Natural killer cell (primary cell): ENCODE results near the gene TEX2. TPM values are rescaled to one million over a fixed set of nuclear protein-coding genes. Genes with fewer than 3 reads are reported as not detected.

Experiments
- ATAC-seq, 3 donors: fragments of 150-1000 bp in 2 of 3; fragments of 200-7000 bp in 1 of 3; cut with Tn5 transposase; 1 replicate in 1 of 3; 2 replicates in 2 of 3; pipeline ENCODE4 v1.10.0; 2021; ENCODE audit warnings: mild to moderate bottlenecking in 2 of 3, moderate library complexity in 2 of 3
- DNase-seq, 2 donors: peaks; one replicate each; pipeline versions ENCODE4 v3.0.0 to v3.0.0-alpha.2; 2013 to 2021; ENCODE audit warnings: mixed read lengths in 1 of 2
- H3K27ac ChIP-seq: one replicate; pipeline ENCODE4 v1.5.1; 2013; ENCODE audit warnings: mild to moderate bottlenecking, low read length
- H3K27me3 ChIP-seq: one replicate; pipeline ENCODE4 v1.6.1; 2013; ENCODE audit warnings: low read length; ENCODE audit not compliant: control insufficient read depth, insufficient read depth
- H3K36me3 ChIP-seq: one replicate; pipeline ENCODE4 v1.6.1; 2013; ENCODE audit warnings: low read length; ENCODE audit not compliant: control insufficient read depth, insufficient read depth
- H3K4me1 ChIP-seq: one replicate; pipeline ENCODE4 v1.6.1; 2013; ENCODE audit warnings: low read length; ENCODE audit not compliant: control insufficient read depth, insufficient read depth
- H3K4me3 ChIP-seq: one replicate; pipeline ENCODE4 v1.5.1; 2013; ENCODE audit warnings: low read length
- H3K9me3 ChIP-seq: one replicate; pipeline ENCODE4 v1.6.1; 2013; ENCODE audit warnings: low read length; ENCODE audit not compliant: control insufficient read depth, insufficient read depth
- H3K27ac Mint-ChIP-seq, 2 donors: one replicate each; pipeline ENCODE4 v1.8.0; 2022; ENCODE audit warnings: mild to moderate bottlenecking in 2 of 2, mixed read lengths in 2 of 2, moderate library complexity in 1 of 2
- H3K27me3 Mint-ChIP-seq, 2 donors: one replicate each; pipeline ENCODE4 v1.8.0; 2022; ENCODE audit warnings: low read depth in 2 of 2, mixed read lengths in 2 of 2
- H3K36me3 Mint-ChIP-seq: one replicate; pipeline ENCODE4 v1.8.0; 2022; ENCODE audit warnings: mixed read lengths
- H3K4me1 Mint-ChIP-seq, 2 donors: one replicate each; pipeline ENCODE4 v1.8.0; 2022; ENCODE audit warnings: mixed read lengths in 2 of 2
- H3K4me3 Mint-ChIP-seq: one replicate; pipeline ENCODE4 v1.8.0; 2022; ENCODE audit warnings: mild to moderate bottlenecking, moderate library complexity, mixed read lengths
- H3K9me3 Mint-ChIP-seq, 2 donors: one replicate each; pipeline ENCODE4 v1.8.0; 2022; ENCODE audit warnings: mixed read lengths in 2 of 2
- CTCF ChIP-seq: fragments of 200-600 bp; IDR thresholded peaks from one replicate; pipeline ENCODE4 v1.8.0; 2022; ENCODE audit warnings: antibody characterized with exemption
- WGBS: methylation state at CpG from one replicate; pipeline ENCODE4 v1.1.7; 2013; ENCODE audit warnings: missing lambda C conversion rate; ENCODE audit not compliant: insufficient coverage; 5-methylcytosine and 5-hydroxymethylcytosine counted together
- intact Hi-C: fragments of 100-400 bp; cut with micrococcal nuclease; formaldehyde crosslinking; loops from one replicate; pipeline ENCODE4 v1.14.2; 2022
- total RNA-seq, 4 donors: library from RNA; stranded (reverse); fragments of 120-200 nt in 1 of 4; gene quantifications; one replicate each; pipeline versions ENCODE4 v1.2.3 to v1.2.4, GENCODE V29; 2013 to 2022

The TEX2 gene
- total RNA-seq, 3 donors from 2014 or later (not counting 1 experiment from before 2014, with no cell fraction given), result 8.3 to 16.3 (median 11.3) TPM

GRCh38 chr17:64190472-64190871, 72.6 kb downstream of the TEX2 start:
- 84% methylated on average over 6 of the region's 6 CpGs for WGBS
- H3K4me3 Mint-ChIP-seq, result no peak overlapping the region

GRCh38 chr17:64188088-64188487, 75.0 kb downstream of the TEX2 start:
- H3K4me1 Mint-ChIP-seq, result peaks cover 9% of the 10 kb centered on the region in 2 donors
- no peak overlapping the region for H3K4me3 Mint-ChIP-seq
- no peak overlapping the region for H3K27ac Mint-ChIP-seq
- Histone ChIP-seq H3K9me3 (no peaks in the 10 kb centered on the region), H3K27me3 (no peaks in the 10 kb centered on the region), H3K27ac (no peak overlapping the region), H3K4me1 (peaks cover 7% of the 10 kb centered on the region), H3K36me3 (peaks cover 11% of the 10 kb centered on the region), H3K4me3 (no peak overlapping the region)
- intact Hi-C loops, result no loop called here
- no peaks in the 10 kb centered on the region for H3K9me3 Mint-ChIP-seq
- no peaks in the 10 kb centered on the region for H3K36me3 Mint-ChIP-seq
- no peaks in the 10 kb centered on the region for H3K27me3 Mint-ChIP-seq
- ATAC-seq (no peak), DNase-seq (no peak)
- TF ChIP-seq CTCF, result no peak
- 99% methylated on average over 15 of the region's 15 CpGs for WGBS

More at GRCh38 chr17:64190472-64190871, 72.6 kb downstream of the TEX2 start:
- peaks cover 5% of the 10 kb centered on the region for H3K36me3 Mint-ChIP-seq
- intact Hi-C loops, result no loop called here
- H3K9me3 ChIP-seq, result no peaks in the 10 kb centered on the region
- H3K27ac Mint-ChIP-seq, result no peak overlapping the region
- no peak for ATAC-seq
- H3K4me3 ChIP-seq, result no peak overlapping the region
- H3K27me3 ChIP-seq, result no peaks in the 10 kb centered on the region
- H3K27ac ChIP-seq, result no peak overlapping the region
- no peaks in the 10 kb centered on the region for H3K4me1 Mint-ChIP-seq
- no peaks in the 10 kb centered on the region for H3K9me3 Mint-ChIP-seq
- no peaks in the 10 kb centered on the region for H3K4me1 ChIP-seq
- no peak for DNase-seq
- peaks cover 11% of the 10 kb centered on the region for H3K36me3 ChIP-seq
- H3K27me3 Mint-ChIP-seq, result no peaks in the 10 kb centered on the region
- TF ChIP-seq CTCF, result no peak

- Histone ChIP-seq H3K27me3 (no peaks in the 10 kb centered on the region), H3K36me3 (peaks cover 5% of the 10 kb centered on the region), H3K9me3 (no peaks in the 10 kb centered on the region), H3K27ac (no peak overlapping the region), H3K4me1 (peaks cover 7% of the 10 kb centered on the region), H3K4me3 (no peak overlapping the region)
- no peak for TF ChIP-seq CTCF
- Mint-ChIP-seq H3K27me3 (no peaks in the 10 kb centered on the region), H3K36me3 (no peaks in the 10 kb centered on the region), H3K9me3 (no peaks in the 10 kb centered on the region), H3K4me3 (no peak overlapping the region), H3K27ac (no peak overlapping the region), H3K4me1 (peaks cover 9% of the 10 kb centered on the region in 2 donors)
- no peak for DNase-seq
- intact Hi-C loops, result no loop called here
- ATAC-seq, result no peak
- over 99% methylated on average over 11 of the region's 11 CpGs for WGBS
Measured at GRCh38 chr17:64187093-64187895, 75.8 kb downstream of the TEX2 start.
